NCI-H1436 treated with DMSO at 0.1 percent for 48 hours (cell line): ENCODE data around the gene LMBRD1.
A peak's percentile ranks its signal among the peaks of the same experiment; 100 is the strongest.
"Not testable (repeated sequence)": the region's sequence is repeated elsewhere in the genome, so short reads cannot be mapped to it uniquely, and the experiment has no call there.

Experiments
- DNase-seq: peaks from one replicate; lab custom pipeline; 2025; lab: John Stamatoyannopoulos, UW

The LMBRD1 gene

DNA sequence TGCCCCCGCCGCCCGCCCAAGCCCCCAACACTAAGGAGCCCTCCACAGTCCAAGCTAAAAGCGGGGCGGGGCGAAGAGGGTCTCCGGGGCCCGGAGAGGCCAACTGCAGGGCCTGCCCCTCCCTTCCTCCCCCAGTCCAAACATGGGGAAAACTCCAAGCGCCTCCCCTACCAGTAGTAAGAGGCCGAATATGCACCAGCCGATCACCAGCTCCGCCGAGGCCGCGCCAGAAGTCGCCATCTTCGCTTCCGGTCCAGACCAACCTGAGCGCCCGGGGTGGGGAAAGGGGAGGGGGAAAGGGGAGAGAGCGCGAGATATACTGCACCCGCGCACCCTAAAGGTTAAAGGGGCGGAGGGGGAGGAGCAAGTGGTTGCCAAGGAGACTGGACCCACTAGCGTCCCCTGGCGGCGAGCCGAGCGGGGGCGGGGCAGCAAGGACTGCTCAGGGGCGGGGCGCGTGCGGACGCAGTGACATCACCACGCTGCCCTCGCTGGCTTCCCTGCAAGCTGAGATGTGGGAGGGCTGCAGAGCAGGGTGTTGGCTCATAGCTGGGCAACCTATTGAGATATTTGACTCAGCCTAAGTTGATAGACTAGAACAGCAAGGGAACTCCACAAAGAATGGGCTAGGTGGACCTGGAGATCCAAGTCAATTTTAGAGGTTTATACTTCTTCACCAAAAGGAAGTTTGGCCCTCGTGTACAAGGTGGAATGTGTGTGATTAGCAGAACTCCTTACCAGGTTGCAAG is at the start of gene LMBRD1:
Gene LMBRD1, minus strand, starts transcription at position 369 of the 749 bp plus-strand sequence. Its CDS starts 129 bp downstream, at position 240.
- peak; percentile 68 for DNase-seq

DNA sequence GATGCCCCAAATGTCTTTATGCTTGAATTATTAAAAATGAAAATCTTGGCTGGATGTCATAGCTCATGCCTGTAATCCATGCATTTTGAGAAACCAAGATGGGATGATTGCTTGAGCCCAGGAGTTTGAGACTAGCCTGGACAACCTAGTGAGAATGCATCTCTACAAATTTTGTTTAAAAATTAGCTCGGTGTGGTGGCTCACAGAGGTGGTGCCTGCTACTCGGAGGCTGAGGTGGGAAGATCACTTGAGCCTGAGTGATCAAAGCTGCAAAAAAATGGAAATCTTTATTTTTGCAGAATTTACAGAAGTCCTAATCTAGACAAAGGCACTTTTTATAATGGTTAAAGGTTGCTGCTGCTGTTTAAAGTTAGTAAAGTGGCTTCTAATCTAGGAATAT is 49.5 kb upstream of the LMBRD1 start:
- no peak for DNase-seq

DNA sequence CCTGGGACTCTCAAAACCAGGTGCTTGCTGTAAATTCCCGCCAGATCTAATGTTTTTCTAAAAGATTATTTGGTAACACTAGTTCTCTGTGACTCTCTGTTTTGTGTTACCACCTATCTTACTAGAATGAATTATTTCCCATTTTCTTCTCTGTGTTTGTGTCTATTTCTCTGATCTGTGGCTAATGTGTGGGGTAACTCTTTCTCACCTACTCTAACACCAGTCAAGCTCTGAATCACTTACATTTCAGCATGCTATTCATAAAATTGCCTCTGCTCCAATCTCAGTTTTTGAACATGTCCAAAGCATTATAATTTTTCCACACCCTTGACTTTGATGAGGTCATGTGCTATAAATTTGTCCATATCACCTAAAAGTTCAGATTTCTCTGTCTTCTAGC is 46.4 kb upstream of the LMBRD1 start:
- DNase-seq = no peak

DNA sequence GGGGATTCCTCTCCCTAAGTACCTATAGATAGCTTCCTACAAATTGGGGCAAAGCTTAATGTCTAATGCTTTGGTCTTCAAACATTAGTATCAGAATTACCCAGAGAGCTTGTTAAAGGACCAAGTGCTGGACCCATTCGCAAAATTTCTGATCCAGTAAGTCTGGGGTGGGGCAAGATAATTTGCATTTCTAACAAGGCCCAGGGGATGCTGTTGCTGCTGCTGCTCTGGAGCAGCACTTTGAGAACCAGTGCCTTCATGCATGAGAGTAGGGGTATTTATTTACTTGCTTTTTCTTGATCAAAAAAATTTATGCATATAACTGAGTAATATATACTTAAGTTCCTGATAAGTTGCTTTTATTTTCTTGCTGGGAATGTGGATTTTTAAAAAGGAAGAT is 45.1 kb upstream of the LMBRD1 start:
- DNase-seq = no peak

DNA sequence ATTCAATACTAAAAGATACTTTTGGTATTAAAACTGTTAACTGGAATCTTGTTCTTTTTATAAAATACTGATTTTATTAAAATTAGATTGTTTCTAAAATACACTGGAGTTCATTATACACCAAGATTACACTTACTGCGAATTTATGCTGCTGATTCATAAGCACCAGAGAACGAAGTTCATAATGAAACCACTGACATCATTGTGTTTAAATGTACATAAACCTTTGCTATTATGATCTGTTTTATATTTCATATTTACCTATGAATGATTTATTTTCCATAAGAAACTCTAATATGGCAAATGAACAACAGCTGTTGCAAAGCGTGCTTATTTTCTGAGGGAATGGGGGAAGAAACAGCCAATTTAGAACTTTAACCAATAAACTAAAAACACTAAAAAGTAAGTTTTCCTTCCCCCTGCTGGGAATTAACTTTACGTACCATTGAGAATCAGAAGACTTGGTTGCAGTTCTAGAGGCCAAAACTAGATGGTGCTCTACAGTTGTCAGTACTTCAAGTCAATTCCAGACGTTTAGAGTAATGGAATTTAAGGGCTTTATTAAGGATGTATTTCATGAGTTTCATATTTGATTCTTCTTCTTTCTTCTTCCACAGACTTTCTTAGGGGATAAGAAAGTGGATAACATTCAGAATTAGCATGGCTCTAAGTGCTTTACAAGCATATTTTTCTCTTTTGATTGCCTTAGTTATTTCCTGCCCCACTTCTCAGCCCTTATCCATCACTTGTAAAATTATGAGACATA is 38.8 kb upstream of the LMBRD1 start:
- no peak for DNase-seq

DNA sequence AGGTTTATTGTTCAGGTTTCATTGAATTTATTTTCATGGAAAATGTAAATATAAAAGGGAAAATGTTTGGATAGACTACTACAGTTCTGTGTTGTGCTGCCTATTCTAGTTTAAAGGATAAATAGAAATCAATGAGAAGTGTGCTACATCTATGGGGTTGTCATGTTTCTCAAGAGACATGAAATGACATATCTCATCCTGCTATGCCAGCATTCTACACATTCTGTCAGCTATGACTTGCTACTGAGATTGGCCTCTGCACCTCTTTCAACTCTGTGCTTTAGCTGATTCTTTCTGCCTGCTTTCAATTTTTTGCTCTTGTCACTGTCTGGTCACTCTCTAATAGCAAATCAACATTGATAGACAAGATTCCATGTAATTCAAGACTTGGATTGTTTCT is 35.7 kb upstream of the LMBRD1 start:
- no peak for DNase-seq

DNA sequence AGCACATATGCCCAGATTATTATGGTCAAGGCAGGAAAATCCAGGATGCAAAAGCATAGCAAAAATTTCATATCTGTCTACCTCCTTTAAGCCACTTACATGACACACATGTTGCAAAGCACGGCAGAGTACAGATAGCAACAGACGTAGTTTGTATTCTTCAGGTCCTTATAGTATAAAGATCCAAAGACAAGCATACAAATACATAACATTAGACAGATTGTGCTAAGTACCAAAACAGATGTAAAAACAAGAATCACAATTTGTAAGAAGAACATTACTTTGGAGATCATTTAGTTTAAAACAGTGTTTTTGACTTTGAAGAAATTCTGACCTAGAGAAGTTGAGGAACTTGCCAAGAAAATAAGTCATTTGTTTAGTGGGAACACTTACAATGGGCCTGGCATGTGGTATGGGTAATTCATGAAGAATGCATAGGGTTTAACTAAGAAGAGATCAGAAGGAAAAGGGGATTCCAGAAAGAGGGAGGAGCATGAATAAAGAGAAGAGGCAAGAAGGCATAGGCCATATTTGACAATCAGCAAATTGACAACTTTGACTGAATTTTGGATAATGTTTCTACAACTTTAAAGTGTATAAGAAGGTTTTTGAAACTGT is 30.6 kb upstream of the LMBRD1 start:
- no peak for DNase-seq

DNA sequence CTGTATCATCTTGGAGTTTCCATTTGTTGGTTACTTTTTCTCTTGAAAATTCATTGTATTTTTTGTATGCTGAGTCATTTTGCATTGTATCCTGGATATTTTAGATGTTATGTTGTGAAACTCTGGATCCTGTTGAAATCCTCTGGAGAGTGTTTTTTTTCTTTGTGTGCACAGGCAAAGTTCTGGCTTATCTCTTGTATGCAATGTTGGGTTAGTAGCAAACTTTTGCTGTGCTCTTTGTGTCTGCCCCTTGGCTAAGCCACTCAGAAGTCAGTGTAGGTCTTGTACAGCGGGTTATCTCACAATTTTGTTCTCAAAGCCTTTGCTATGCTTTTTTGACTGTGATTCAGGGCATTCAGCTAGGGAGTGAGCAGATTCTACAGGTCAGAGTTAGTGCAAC is 29.1 kb upstream of the LMBRD1 start:
- DNase-seq = no peak

DNA sequence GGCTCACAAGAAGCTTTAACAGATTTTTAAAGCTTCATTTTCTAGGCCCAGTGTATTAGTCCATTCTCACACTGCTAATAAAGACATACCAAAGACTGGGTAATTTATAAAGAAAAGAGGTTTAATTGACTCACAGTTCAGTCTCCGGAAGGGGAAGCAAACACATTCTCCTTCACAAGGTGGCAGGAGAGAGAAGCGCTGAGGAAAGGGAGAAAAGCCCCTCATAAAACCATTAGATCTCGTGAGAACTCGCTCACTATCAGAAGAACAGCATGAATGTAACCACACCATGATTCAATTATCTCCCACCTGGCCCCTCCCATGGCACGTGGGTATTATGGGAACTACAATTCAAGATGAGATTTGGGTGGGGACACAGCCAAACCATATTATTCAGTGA is 27.5 kb upstream of the LMBRD1 start:
- DNase-seq = not testable (repeated sequence)

DNA sequence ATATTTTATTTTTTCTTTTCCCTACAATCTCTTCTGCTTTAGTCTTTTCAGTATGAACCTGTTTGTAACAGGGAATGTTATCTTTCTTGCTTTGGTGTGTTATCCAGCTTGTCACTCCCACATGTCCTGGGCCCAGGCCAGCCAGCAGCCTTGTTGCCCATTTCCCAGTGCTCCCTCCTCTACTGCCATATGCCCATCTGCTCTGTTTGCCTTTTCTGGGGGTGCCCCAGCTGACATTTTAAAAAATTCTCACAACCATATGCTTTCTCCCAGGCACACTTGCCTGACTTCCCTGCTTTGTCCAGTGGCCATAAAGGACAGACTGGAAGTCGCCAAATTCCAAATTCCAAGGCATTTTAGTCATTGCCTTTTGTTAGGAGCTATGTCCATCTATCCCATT is 23.6 kb upstream of the LMBRD1 start:
- no peak for DNase-seq

DNA sequence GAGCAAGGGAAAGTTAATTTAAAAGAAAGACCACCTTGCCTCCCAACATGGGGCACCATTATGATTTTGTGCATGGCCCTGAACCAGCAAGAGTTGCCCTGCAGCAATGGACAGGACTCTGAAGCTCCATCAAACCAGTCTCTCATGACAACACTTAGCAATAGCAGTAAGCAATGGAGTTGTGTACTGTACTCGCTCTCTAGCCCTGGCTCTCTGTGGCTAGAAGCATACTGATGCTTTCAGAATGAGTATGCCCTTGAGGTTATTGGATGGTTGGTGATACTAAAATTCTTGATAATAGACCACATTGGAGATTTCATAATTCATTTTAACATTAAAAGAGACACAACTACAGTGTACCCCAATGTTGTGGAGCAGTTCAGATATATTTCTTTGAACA is 23.2 kb upstream of the LMBRD1 start:
- DNase-seq = no peak

DNA sequence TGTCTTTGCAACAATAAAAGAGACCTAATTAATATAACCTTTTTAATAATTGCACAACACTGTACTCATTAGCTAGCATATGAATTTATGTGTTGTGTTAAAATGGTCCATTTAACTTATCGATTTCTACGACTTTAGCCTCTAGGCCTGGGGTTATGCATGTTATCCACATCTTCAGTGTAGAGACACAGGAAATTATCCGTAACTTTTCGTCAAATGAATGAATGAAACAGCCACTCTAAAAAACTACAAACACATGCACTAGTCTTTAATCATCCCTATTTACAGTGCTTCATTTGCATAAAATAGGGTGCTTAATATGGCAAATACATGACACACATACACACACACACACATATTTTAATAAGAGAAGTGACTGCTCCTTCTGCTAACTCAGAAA is 22.3 kb upstream of the LMBRD1 start:
- no peak for DNase-seq

DNA sequence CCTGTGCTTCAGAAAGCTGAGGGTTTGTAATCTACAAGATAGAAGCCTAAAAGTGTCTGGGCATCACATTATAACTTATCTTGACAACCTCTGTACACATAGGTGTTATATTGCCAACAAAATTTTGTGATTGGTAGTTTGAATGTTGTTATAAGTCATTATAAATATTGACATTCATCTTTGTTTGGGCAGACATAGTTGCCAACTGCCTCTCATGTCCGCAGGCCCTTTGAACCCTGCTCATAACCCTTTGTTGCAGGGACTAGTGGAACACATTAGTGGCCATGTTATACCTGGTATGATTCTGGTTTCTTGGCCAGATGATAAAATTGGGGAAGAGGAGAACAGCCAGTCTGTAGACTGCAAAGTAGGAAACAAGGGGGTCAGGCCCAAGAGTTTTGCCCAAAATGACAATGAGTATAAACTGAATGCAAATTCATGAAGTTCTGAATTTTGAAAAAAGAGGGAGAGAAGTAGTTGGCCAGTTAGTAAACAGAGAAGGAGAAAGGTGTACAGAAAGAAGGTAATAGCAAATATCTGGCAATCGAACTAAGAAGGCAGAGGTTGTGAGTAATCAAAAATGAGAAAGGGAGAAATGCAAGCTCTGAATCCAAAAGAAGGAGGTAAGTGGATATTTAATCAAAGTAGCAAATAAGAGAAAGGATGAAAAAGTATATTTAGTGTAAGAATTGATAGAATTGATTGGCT is 21.6 kb upstream of the LMBRD1 start:
- no peak for DNase-seq

DNA sequence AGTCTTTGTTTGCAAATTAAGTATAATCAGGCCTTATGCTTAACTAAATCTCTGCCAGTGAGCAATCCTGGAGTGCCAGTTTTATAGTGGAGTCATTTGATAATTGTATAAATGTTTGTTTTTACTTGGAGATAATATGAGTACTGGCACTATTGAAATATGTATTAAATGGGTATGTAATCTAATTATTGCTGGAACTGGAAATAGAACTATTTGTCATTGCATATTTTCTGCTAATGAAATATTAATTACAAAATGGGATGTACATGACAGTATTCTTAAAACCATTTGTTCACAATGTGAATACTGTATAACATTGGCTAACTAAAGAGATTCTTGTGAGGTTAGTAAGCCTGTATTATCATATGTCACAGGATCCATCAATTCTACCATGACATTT is 20.5 kb upstream of the LMBRD1 start:
- DNase-seq = no peak

DNA sequence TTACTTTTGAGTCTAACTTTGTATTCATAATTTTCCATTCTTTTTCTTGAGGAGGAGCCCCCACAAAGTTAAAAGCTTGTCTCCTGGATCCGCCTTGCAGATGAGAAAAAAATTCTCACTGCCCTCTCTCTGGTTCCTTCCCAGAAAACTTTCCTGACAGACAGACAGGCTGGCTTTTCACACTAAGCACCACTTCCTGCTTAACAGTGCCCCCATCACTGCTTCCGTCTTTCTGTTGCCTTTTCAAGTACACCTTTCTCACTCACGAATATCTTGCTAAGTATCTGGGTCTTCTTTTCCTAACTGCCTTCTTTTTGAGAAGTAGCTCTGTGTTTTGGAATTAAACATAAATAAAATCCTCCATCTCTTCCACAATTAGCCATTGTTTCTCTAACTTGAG is 19.8 kb upstream of the LMBRD1 start:
- DNase-seq = no peak

DNA sequence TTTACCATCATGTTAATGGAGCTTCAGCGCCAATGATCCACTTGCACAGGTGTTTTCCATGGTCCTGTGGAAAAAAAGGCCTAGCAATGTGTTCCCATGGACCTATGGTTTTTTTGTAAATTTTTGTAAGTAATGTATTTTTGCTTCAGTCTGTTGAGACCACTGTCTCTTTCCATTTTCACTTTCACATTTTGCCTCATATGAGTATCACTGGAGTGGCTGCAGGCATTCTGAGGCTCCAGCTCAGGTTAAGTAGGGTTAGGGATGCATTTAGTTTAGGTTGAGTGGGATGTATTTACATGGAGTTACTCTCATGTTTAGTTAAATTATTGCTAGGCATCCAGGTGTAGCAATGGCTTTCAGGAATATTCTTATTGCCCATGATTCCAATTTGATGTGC is 19.2 kb upstream of the LMBRD1 start:
- DNase-seq = no peak

DNA sequence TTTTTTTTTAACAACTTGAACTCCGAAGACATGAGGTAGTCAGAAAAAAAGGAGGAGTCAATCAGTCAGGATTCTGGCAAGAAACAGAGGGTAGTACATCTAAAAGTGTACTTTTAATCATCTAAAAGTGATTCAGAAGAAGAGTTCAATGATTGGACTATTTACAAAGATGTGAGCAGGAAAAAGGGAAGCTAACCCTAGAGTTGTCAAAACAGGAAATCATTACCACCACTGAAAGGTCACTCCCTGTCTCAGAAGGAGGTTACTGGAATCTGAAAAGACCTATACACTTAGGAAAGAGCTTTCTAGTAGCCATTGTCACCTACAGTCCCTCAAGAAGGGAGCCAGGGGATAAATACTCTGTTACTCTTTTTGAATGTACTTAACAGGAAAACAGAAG is 16.7 kb upstream of the LMBRD1 start:
- DNase-seq = no peak

DNA sequence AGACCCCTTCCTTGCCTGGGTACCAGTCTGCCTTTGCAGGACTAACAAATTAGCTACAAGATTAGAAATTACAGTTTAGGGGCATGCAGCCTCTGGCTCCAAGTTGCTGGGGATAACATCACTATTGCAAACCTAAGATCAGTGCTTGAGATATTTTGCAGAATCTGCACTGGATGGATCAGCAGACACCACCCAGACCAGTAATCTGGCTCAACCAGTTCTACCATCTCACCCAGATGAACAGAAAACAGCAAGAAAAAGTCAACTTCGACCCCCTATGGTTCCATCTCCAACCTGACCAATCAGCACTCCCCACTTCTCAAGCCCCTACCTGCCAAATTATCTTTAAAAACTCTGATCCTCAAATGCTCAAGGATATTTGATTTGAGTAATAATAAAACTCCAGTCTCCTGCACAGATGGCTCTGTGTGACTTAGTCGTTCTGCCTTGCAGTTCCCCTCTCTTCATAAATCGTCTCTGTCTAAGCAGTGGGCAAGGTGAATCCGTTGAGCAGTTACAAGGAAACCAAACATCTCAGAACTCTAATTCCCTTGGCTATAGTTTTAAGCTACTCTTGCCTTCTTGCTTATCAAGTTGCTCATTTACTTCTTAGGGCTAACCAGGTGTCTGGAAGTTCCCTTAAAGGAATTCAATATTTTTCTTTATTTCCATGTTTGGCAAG is 16.1 kb upstream of the LMBRD1 start:
- no peak for DNase-seq

DNA sequence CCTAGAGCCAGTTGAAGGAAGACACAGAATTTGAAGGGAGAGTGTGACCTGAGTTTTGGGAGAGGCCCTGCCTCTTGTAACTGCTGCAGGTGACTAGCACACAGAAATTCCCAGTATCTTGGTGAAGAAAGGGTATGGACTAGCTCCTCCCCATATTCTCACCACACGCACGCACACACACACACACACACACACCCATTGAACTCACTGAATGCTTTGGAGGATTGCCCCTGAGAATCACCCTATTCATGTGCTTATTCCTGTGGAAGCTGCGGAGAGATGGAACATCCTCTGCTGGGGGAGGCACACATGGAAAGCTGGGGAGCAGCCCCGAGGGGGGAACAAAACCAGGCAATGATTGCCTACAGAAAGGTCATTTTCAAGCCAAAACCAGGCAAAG is 6.2 kb upstream of the LMBRD1 start:
- no peak for DNase-seq

DNA sequence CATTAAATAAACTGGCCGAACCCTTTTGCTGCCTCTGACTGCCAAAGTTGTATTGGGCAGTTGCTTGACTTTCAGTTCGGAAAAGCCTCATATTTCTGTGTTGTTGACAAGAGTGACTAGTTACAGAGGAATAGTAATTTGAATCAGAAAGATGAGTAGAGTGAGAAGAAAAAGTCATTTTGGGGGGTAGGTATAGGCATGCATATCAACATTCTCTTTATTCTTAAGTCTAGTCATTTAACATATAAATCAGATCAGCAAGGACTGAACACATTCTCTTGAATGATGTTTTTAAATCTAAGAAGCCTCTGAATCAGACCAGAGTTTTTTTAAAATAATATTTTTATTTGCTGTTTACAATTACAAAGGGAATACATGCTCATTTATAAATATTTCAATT is 4.9 kb upstream of the LMBRD1 start:
- DNase-seq = no peak

DNA sequence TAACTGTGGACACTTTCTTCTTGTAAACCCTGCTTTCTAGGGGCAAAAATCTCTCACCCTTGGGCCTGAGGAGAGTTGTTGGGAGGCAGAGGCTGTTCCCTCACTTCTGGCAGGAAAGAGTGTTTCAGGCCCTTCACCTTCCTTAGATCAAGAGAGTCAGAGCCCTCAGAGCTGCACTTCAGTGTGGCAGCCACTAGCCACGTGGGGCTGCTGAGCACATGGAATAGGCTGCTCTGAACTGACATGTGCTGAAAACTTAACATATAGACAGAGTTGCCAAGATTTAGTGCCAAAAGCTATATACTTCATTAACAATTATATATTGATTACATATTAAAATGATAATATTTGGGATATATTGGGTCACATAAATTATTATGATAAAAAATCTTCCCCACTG is 4.4 kb upstream of the LMBRD1 start:
- no peak for DNase-seq

DNA sequence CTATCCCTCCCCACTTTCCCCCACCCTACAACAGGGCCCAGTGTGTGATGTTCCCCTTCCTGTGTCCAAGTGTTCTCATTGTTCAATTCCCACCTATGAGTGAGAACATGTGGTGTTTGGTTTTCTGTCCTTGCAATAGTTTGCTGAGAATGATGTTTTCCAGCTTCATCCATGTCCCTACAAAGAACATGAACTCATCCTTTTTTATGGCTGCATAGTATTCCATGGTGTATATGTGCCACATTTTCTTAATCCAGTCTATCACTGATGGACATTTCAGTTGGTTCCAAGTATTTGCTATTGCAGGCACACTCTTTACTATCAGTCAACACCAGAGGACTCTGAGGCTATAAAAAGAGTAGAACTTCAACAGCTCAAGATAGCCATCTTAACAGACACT is 2.0 kb upstream of the LMBRD1 start:
- DNase-seq = not testable (repeated sequence)
